Common myeloid progenitor, CD34-positive (primary cell): ENCODE data around the gene VPS35L.
"Not testable (repeated sequence)": the region's sequence is repeated elsewhere in the genome, so short reads cannot be mapped to it uniquely, and the experiment has no call there.

ENCODE experiments used
- CTCF ChIA-PET: fragments of 350-600 bp; sonication (Branson Sonifier 250); formaldehyde crosslinking; loops from one replicate; lab custom pipeline; 2021; ENCODE audit warnings: antibody characterized with exemption; lab: Charles Lee
- POLR2A ChIA-PET: fragments of 350-600 bp; sonication (Branson Sonifier 250); formaldehyde crosslinking; loops from one replicate; lab custom pipeline; 2021; ENCODE audit warnings: antibody characterized with exemption; lab: Charles Lee
- DNase-seq, 3 donors: peaks; one replicate each; pipeline versions ENCODE4 v3.0.0 to v3.0.0-alpha.2; 2013
- H3K27ac ChIP-seq, 2 experiments: 1 replicate in 1 of 2; 2 replicates in 1 of 2; pipeline ENCODE4 v1.7.0; 2013; ENCODE audit warnings: inconsistent platforms in 2 of 2, low read length in 2 of 2, mild to moderate bottlenecking in 2 of 2, low read depth in 1 of 2, moderate library complexity in 1 of 2; ENCODE audit not compliant: severe bottlenecking in 2 of 2, insufficient read depth in 1 of 2, poor library complexity in 1 of 2
- H3K27me3 ChIP-seq, 5 experiments: replicated peaks in 2 of 5; 1 replicate in 3 of 5; 2 replicates in 2 of 5; pipeline versions ENCODE4 v1.6.1 to v1.7.0; 2013; ENCODE audit warnings: low read length in 4 of 5, mild to moderate bottlenecking in 2 of 5, moderate library complexity in 2 of 5, inconsistent platforms in 1 of 5; ENCODE audit not compliant: insufficient read depth in 5 of 5, control insufficient read depth in 4 of 5
- H3K36me3 ChIP-seq, 4 experiments: 1 replicate in 2 of 4; 2 replicates in 2 of 4; pipeline versions ENCODE4 v1.6.1 to v1.7.0; 2013; ENCODE audit warnings: low read length in 3 of 4, control low read depth in 1 of 4, mild to moderate bottlenecking in 1 of 4; ENCODE audit not compliant: control insufficient read depth in 4 of 4, insufficient read depth in 4 of 4
- H3K4me1 ChIP-seq, 4 experiments: 1 replicate in 3 of 4; 2 replicates in 1 of 4; pipeline versions ENCODE4 v1.6.1 to v1.7.1; 2013; ENCODE audit warnings: low read length in 3 of 4, mild to moderate bottlenecking in 3 of 4, control low read depth in 1 of 4, inconsistent platforms in 1 of 4, moderate library complexity in 1 of 4; ENCODE audit not compliant: control insufficient read depth in 4 of 4, insufficient read depth in 4 of 4; ENCODE audit errors: control extremely low read depth in 1 of 4
- H3K4me3 ChIP-seq, 7 experiments: 1 replicate in 4 of 7; 2 replicates in 3 of 7; pipeline versions ENCODE4 v1.5.1 to v1.7.0; 2013; ENCODE audit warnings: mild to moderate bottlenecking in 7 of 7, low read length in 6 of 7, moderate library complexity in 6 of 7, inconsistent platforms in 2 of 7, low read depth in 2 of 7, control low read depth in 1 of 7; ENCODE audit not compliant: insufficient read depth in 4 of 7, control insufficient read depth in 1 of 7; ENCODE audit errors: extremely low read depth in 1 of 7
- H3K9me3 ChIP-seq, 5 experiments: 1 replicate in 4 of 5; 2 replicates in 1 of 5; pipeline versions ENCODE4 v1.6.1 to v1.7.1; 2013; ENCODE audit warnings: low read length in 4 of 5, mild to moderate bottlenecking in 2 of 5, inconsistent platforms in 1 of 5, low read depth in 1 of 5, moderate library complexity in 1 of 5; ENCODE audit not compliant: control insufficient read depth in 4 of 5, insufficient read depth in 2 of 5; ENCODE audit errors: control extremely low read depth in 1 of 5
- WGBS: methylation state at CpG from one replicate; pipeline ENCODE4 v1.1.5; 2013; ENCODE audit not compliant: insufficient coverage; 5-methylcytosine and 5-hydroxymethylcytosine counted together

The VPS35L gene

GRCh38 chr16:19657831-19658230 lies 102.3 kb downstream of the VPS35L start:
- Histone ChIP-seq H3K4me1 (no peaks in the 10 kb centered on the region), H3K27ac (no peak overlapping the region), H3K36me3 (peaks cover 15 to 58% (median 38%) of the 10 kb centered on the region in 4 experiments), H3K9me3 (peaks cover 0 to 4% (median 0%) of the 10 kb centered on the region in 5 experiments), H3K4me3 (no peak overlapping the region), H3K27me3 (no peaks in the 10 kb centered on the region)
- 100% methylated on average over 1 of the region's 4 CpGs for WGBS
- ChIA-PET CTCF (no interaction called here), POLR2A (no interaction called here)
- no peak for DNase-seq

- H3K36me3 ChIP-seq = peaks cover 9 to 45% (median 25%) of the 10 kb centered on the region in 4 experiments
- H3K27me3 ChIP-seq = no peaks in the 10 kb centered on the region
- CTCF ChIA-PET = no interaction called here
- POLR2A ChIA-PET = no interaction called here
- no peak overlapping the region for H3K4me3 ChIP-seq
- no peaks in the 10 kb centered on the region for H3K4me1 ChIP-seq
- no CpG with 5 or more reads among the region's 1 CpG for WGBS
- H3K9me3 ChIP-seq = peaks cover 0 to 4% (median 0%) of the 10 kb centered on the region in 5 experiments
- DNase-seq = no peak
- H3K27ac ChIP-seq = no peak overlapping the region
Measured at GRCh38 chr16:19659554-19659953, 104.1 kb downstream of the VPS35L start.

- ChIA-PET CTCF (no interaction called here), POLR2A (no interaction called here)
- Histone ChIP-seq H3K4me3 (no peak overlapping the region), H3K4me1 (no peaks in the 10 kb centered on the region), H3K36me3 (peaks cover 9 to 38% (median 23%) of the 10 kb centered on the region in 4 experiments), H3K27ac (no peak overlapping the region), H3K27me3 (no peaks in the 10 kb centered on the region), H3K9me3 (peaks cover 0 to 6% (median 0%) of the 10 kb centered on the region in 5 experiments)
- WGBS = no CpG with 5 or more reads among the region's 1 CpG
- no peak for DNase-seq
Measured at GRCh38 chr16:19660432-19660831, 104.9 kb downstream of the VPS35L start.

- no peaks in the 10 kb centered on the region for H3K27me3 ChIP-seq
- H3K36me3 ChIP-seq = peaks cover 9 to 28% (median 15%) of the 10 kb centered on the region in 4 experiments
- peaks cover 0 to 6% (median 0%) of the 10 kb centered on the region in 5 experiments for H3K9me3 ChIP-seq
- H3K4me1 ChIP-seq = no peaks in the 10 kb centered on the region
- H3K27ac ChIP-seq = no peak overlapping the region
- 96% methylated on average over 7 of the region's 7 CpGs for whole genome bisulfite sequencing
- no peak overlapping the region for H3K4me3 ChIP-seq
- CTCF ChIA-PET = no interaction called here
- DNase-seq = no peak
- POLR2A ChIA-PET = no interaction called here
Measured at GRCh38 chr16:19662351-19662750, 106.8 kb downstream of the VPS35L start.

GRCh38 chr16:19664166-19664565 lies 108.7 kb downstream of the VPS35L start:
- Histone ChIP-seq H3K4me1 (no peaks in the 10 kb centered on the region), H3K27me3 (no peaks in the 10 kb centered on the region), H3K27ac (no peak overlapping the region), H3K9me3 (peaks cover 0 to 6% (median 0%) of the 10 kb centered on the region in 5 experiments), H3K36me3 (peaks cover 11 to 18% (median 14%) of the 10 kb centered on the region in 4 experiments), H3K4me3 (no peak overlapping the region)
- no peak for DNase-seq
- ChIA-PET CTCF (no interaction called here), POLR2A (no interaction called here)
- WGBS = 100% methylated on average over 3 of the region's 6 CpGs

- H3K27ac ChIP-seq, H3K9me3 ChIP-seq, DNase-seq, POLR2A ChIA-PET, H3K4me1 ChIP-seq, H3K4me3 ChIP-seq, H3K27me3 ChIP-seq, CTCF ChIA-PET: not testable (repeated sequence)
- WGBS = 100% methylated on average over 2 of the region's 3 CpGs
- H3K36me3 ChIP-seq = peaks cover 11 to 22% (median 16%) of the 10 kb centered on the region in 4 experiments
Measured at GRCh38 chr16:19665313-19665712, 109.8 kb downstream of the VPS35L start.

GRCh38 chr16:19666477-19666876 lies 111.0 kb downstream of the VPS35L start:
- CTCF ChIA-PET = no interaction called here
- Histone ChIP-seq H3K9me3 (peaks cover 0 to 6% (median 0%) of the 10 kb centered on the region in 5 experiments), H3K4me3 (no peak overlapping the region)

More at GRCh38 chr16:19666477-19666876, 111.0 kb downstream of the VPS35L start:
- DNase-seq = no peak
- Histone ChIP-seq H3K27ac (no peak overlapping the region), H3K36me3 (peaks cover 13 to 30% (median 19%) of the 10 kb centered on the region in 4 experiments), H3K4me1 (no peaks in the 10 kb centered on the region), H3K27me3 (no peaks in the 10 kb centered on the region)
- POLR2A ChIA-PET = no interaction called here
- WGBS = 93% methylated on average over 2 of the region's 3 CpGs
